ENCODE data around the gene ZNF221. TPM values are rescaled to one million over a fixed set of nuclear protein-coding genes. Genes with fewer than 3 reads are reported as not detected.
A peak's percentile ranks its signal among the peaks of the same experiment; 100 is the strongest.

The ZNF221 gene
- total RNA-seq, 1 donor from 2014 or later, result 2.9 TPM

DNA sequence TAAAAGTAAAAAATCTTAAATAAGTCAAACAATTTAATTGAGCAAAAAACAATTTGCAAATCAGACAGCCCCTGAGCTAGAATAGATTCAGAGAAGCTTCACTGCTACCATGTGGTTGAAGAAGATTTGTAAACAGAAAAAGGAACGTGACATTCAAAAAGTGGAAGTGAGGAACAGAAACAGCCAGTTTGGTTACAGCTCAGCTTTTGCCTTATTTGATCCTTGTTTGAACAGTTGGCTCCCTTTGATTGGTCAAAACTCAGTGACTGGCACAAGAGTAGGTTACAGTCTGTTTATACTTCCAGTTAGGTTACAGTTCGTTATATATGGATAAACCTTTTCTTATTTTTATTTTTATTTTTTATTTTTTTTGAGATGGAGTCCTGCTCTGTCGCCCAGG, 5.8 kb downstream of the ZNF221 start:
- no peak for ATAC-seq
- no peak for DNase-seq (ENCODE audit: low spot score)

DNA sequence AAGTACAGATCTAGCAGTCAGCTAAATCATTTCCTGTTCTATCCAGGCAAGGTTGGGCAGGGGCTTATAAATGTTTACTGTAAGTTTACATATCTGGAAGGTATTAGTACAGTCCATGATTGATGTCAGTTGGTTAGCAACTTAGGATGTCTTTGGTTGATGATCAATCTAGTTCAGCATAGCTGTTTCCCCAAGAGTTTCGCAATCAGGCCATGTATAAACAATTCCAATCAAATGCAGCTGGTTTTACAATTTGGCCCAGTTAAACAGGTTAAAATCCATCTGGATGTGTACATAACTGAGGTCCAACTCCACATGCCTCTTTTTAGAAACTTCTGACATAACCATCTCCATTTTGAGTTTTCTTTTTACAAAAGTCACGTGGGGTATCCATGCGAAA, 6.9 kb downstream of the ZNF221 start:
- no peak for DNase-seq (ENCODE audit: low spot score)
- ATAC-seq, result peak; percentile 63

DNA sequence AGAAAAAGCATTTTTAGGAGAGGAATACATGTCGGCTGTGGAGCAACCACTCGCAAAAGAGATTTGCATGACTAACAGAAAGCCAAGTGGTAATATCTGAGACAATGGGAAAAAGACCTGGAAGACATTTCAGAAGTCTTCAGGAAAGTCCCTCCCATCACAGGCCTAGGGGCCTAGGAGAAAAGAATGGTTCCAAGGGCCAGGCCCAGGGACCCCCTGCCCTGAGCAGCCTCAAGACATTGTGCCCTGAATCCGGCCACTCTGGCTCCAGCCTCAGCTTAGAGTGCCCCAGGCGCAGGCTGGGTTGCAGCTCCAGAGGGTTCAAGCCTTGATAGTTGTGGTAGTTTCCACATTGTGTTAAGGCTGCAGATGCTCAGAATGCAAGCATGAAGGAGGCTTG, 9.4 kb downstream of the ZNF221 start:
- ATAC-seq (no peak), DNase-seq (ENCODE audit: low spot score) (no peak)

- no peak for DNase-seq (ENCODE audit: low spot score)
- ATAC-seq, result no peak
Observed at GRCh38 chr19:43966079-43966694, 15.2 kb downstream of the ZNF221 start.

DNA sequence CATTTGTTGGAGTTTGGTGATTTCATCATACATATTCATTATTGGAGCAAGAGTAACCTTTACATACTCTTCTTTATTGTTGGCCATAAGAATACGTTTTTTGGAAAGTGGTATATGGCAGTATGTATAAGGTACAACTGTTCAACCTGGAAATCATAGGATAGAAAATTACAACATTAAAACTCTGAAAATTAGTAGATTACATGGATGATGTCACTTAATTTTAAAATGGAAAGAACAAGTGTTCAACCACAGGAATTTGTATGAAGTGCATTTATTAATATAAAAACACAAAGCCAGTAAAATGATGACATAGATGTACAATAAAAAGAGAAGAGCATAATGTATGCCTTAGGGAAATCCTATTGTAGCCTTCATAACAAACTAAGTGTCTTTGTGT, 25.7 kb downstream of the ZNF221 start:
- DNase-seq (ENCODE audit: low spot score), result no peak
- ATAC-seq, result no peak

DNA sequence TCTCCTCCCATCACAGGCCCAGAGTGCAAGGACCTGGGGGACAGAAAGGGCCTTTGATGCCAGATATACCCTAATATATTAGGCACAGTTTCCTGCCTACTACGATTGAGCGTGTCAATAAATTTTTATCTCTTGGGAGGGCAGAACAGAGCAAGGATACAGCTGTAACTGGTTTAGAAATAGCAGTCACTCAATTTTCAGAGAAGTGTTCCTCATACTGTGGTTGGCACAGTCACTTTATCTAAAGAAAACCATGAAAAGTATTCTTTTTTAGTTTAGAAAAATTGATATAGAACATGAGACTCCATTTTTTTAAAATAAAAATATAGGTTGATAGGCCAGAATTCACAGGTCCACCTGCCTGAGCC, 32.5 kb downstream of the ZNF221 start:
- ATAC-seq (no peak), DNase-seq (ENCODE audit: low spot score) (no peak)

GRCh38 chr19:43983912-43984686, 33.1 kb downstream of the ZNF221 start, which contains the start of gene ZNF155:
Gene ZNF155 (plus strand): TSS chr19:43984188. CDS start chr19:43988544, 4,356 bp downstream.
- peak; percentile 99 for ATAC-seq
- DNase-seq (ENCODE audit: low spot score), result peak; percentile 95

DNA sequence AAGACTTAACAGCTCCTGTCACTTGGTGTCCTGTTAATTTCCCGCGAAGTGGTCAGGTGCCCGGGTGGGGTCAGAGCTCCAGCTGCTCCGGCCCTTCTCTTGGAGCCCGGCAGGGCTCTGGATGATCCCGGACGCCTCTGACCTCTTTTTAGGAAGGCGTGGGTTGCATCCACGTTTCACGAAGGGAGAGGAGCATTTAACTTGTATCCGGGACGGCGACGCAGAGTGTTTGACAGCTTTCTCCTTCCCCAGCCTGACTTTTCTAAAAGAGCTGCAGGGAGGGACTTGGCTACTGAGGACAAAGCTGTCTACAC, 33.6 kb downstream of the ZNF221 start:
- ATAC-seq (peak; percentile 34), DNase-seq (ENCODE audit: low spot score) (no peak)

DNA sequence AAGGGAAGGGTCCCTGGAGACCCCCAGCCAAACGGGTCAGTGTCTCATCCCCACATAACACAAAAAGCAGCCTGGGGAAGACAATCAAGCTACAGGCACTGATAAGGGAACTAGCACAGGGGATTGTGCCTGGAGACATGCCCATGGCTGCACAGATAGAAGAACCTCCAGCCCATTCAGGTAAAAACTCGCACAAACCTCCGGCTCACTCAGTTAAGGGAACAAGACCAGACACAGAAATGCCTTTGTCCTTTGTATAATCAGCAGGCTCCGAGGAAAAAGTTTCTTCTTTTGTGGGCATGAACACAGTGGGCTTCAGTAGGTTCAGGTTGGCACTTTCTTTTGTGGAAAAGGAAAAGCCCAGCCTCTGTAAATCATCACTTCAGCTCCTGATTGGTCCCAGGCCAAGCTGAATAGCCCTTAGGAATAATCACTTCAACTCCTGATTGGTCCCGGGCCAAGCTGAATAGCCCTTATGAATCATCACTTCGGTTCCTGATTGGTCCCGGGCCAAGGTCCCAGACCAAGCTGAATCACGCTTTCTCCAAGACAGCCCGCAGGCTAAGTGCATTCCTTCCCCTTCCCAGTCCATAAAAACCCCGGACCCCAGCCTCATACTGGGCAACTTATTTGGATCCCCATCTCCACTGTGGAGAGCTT, 46.7 kb downstream of the ZNF221 start:
- ATAC-seq, result no peak
- DNase-seq (ENCODE audit: low spot score), result no peak

DNA sequence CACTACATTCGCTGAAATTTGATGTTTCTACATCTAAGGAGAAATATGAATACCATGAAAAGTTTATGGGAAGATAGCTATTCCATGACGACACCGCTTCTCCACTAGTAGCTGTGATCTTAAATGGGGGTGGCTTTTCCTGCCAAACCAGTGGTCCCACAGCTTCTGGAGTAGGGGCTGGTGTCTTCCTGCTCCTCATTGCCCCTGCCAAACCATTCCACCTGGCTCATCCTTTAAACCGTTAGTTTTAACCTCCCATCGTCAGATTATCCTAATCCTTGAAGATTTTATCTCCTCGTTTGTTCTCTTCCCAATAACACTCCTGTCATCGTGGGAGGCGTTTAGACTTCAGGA, 51.2 kb downstream of the ZNF221 start:
- ATAC-seq (no peak), DNase-seq (ENCODE audit: low spot score) (no peak)

DNA sequence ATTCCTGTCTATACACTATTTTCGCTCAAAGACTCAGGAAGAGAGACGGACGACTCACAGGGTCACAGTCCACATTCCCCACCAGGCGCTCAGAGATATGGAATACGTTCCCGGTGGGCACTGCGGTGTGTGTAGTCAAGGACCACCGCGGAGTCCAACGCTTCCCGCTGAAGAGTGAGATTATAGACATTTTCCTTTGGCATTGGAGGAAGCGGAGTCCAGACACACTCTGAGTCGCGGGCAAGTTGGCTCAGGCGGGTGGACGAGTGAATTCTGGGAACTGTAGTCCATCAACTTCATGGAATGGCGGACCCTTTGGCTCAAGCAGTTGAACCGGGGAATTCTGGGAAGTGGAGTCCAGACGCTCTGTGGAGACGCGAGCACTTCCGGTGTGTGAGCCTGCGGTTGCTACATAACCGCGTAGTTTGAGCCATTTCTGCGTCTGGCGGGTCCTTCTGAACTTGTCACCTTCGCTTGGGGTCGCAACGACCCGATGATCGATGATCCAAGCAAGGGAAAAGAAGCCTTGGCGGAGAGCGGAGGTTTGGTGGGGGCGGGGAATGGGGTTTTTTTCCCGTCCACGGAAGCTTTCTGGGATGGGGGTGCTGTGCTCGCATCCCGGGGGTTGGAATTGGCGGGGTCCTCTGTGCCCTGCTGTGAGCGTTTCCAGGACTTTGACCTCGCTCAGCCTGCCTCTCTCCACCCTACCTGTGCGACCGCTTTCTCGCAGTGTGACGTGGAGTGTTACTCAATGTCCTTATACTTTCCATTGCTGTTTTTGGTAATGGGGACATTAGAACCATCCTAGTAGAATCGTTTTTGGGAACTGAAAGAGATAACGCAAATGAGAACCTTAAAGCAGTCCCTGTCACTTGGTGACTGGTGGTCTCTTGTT, 51.8 kb downstream of the ZNF221 start, which contains the start of gene ZNF230:
Gene ZNF230, plus strand, starts transcription at position 392 of the 895 bp plus-strand sequence. CDS start 4,122 bp downstream, outside the sequence.
- ATAC-seq (peak; percentile 100), DNase-seq (ENCODE audit: low spot score) (peak; percentile 94)

DNA sequence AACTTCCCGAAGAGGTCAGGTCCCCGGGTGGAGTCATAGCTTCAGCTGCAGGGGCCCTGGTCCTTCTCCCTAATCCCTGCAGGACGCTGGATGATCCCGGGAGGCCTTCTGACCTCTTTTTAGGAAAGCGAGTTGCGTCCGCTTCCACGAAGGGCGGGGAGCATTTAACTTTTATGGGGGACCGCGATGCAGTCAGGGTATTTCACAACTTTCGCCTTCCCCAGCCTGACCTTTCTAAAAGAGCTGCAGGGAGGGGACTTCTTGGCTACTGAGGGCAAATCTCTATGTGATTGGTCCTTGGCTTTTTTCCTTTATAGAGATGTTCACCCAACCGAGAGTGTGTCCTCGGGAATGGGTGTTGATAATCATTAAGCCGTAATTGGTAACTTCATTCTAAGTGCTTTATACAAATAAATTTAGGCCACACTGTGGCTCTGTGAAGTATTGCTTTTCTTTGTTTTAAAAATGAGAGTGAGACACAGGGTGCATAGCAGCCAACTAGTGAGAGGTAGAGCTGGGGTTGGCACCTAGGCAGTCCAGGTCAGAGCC, 52.5 kb downstream of the ZNF221 start:
- no peak for DNase-seq (ENCODE audit: low spot score)

GRCh38 chr19:44005973-44006372, 54.9 kb downstream of the ZNF221 start:
- DNase-seq (ENCODE audit: low spot score), result no peak
- no peak for ATAC-seq

More for the DNA sequence above, 52.5 kb downstream of the ZNF221 start:
- peak; percentile 5 for ATAC-seq

DNA sequence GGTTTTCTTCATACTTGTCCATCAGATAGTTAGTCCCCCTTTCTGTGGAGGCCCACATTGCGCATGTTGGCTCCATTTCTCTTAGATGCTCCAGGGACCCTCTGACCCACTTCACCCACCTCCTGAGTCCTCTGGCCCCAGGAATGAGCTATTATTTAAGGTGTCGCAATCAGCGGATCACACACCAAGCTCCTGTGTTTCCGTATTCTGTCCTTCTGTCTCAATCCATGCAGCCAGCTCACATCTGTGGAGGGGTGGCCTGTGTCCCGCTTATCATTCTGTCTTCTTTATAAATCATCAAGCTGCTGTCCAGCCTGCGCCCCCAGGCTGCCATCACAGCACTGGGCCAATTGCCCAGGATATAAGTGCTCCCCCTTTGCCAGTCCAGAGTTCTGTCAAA, 56.4 kb downstream of the ZNF221 start:
- DNase-seq (ENCODE audit: low spot score) (no peak), ATAC-seq (no peak)

- no peak for DNase-seq (ENCODE audit: low spot score)
- ATAC-seq, result no peak
Observed at GRCh38 chr19:44010468-44010867, 59.4 kb downstream of the ZNF221 start.

Other genes starting within 250 kb of the ZNF221 start
- not detected for gene IRGC, start 235.2 kb upstream of the ZNF221 start, total RNA-seq
- 13.2 TPM for gene SMG9, start 196.3 kb upstream of the ZNF221 start, total RNA-seq
- gene KCNN4, start 170.3 kb upstream of the ZNF221 start, total RNA-seq, result 0.43 TPM
- gene LYPD5, start 148.8 kb upstream of the ZNF221 start, total RNA-seq, result not detected
- 2.6 TPM for gene ZNF283, start 123.9 kb upstream of the ZNF221 start, total RNA-seq
- gene ZNF404, start 67.3 kb upstream of the ZNF221 start, total RNA-seq, result 0.40 TPM
- gene ZNF45, start 15.9 kb upstream of the ZNF221 start, total RNA-seq, result 3.3 TPM
- gene ZNF155, start 33.0 kb downstream of the ZNF221 start, total RNA-seq, result 2.7 TPM
- 1.7 TPM for gene ZNF230, start 51.7 kb downstream of the ZNF221 start, total RNA-seq
- gene ZNF222, start 74.2 kb downstream of the ZNF221 start, total RNA-seq, result 0.96 TPM
- 1.2 TPM for gene ZNF223, start 100.8 kb downstream of the ZNF221 start, total RNA-seq
- 0.68 TPM for gene ZNF284, start 120.9 kb downstream of the ZNF221 start, total RNA-seq
- gene ZNF224, start 143.1 kb downstream of the ZNF221 start, total RNA-seq, result 9.7 TPM
- gene ZNF225, start 162.2 kb downstream of the ZNF221 start, total RNA-seq, result 1.8 TPM
- gene ZNF234, start 190.3 kb downstream of the ZNF221 start, total RNA-seq, result 3.6 TPM
- 8.3 TPM for gene ZNF226, start 213.9 kb downstream of the ZNF221 start, total RNA-seq

Measured in left lobe of liver (tissue), 2 donors.